HG03280 (cell line): ENCODE results near the gene MAEA.

Experiments
- ATAC-seq: cut with Tn5 transposase; IDR thresholded peaks from one replicate; pipeline ENCODE4 v1.9.1; 2021; ENCODE audit warnings: mild to moderate bottlenecking, moderate library complexity; ENCODE audit not compliant: unreplicated experiment

Gene MAEA

GRCh38 chr4:1298461-1298860, 8.8 kb downstream of the MAEA start:
- ATAC-seq: no peak

GRCh38 chr4:1299301-1299860, 9.7 kb downstream of the MAEA start:
- no peak for ATAC-seq

- no peak for ATAC-seq
These were observed 11.1 kb downstream of the MAEA start for GRCh38 chr4:1300466-1301455.

- ATAC-seq: no peak
These were observed 12.5 kb downstream of the MAEA start for GRCh38 chr4:1302159-1302558.

- no peak for ATAC-seq
These were observed 15.6 kb downstream of the MAEA start for GRCh38 chr4:1305261-1305711.

- ATAC-seq: no peak
These were observed 16.2 kb downstream of the MAEA start for GRCh38 chr4:1305781-1306455.

GRCh38 chr4:1307951-1308735, 18.5 kb downstream of the MAEA start:
- no peak for ATAC-seq

GRCh38 chr4:1309261-1310010, 19.7 kb downstream of the MAEA start:
- no peak for ATAC-seq

- no peak for ATAC-seq
These were observed 20.5 kb downstream of the MAEA start for GRCh38 chr4:1310031-1310795.

- no peak for ATAC-seq
These were observed 21.3 kb downstream of the MAEA start for GRCh38 chr4:1310796-1311631.

- ATAC-seq: no peak
These were observed 23.3 kb downstream of the MAEA start for GRCh38 chr4:1312821-1313640.

- no peak for ATAC-seq
These were observed 25.6 kb downstream of the MAEA start for GRCh38 chr4:1315306-1315705.

- ATAC-seq: no peak
These were observed 26.3 kb downstream of the MAEA start for GRCh38 chr4:1315836-1316536.

GRCh38 chr4:1316537-1317168, 27.0 kb downstream of the MAEA start:
- no peak for ATAC-seq

GRCh38 chr4:1317177-1318045, 27.7 kb downstream of the MAEA start:
- ATAC-seq: no peak

- no peak for ATAC-seq
These were observed 28.3 kb downstream of the MAEA start for GRCh38 chr4:1318046-1318375.
